PC-3 (cell line): ENCODE results near the gene NLN. TPM values are rescaled to one million over a fixed set of nuclear protein-coding genes. Genes with fewer than 3 reads are reported as not detected.
"Not testable (repeated sequence)": the region's sequence is repeated elsewhere in the genome, so short reads cannot be mapped to it uniquely, and the experiment has no call there.

Experiments used
- ATAC-seq: fragments of 200-7000 bp; cut with Tn5 transposase; 2 replicates; pipeline ENCODE4 v1.9.1; 2020; ENCODE audit warnings: mild to moderate bottlenecking, moderate library complexity
- BruUV-seq: library from RNA; stranded (reverse); fragments of 400-500 nt; replicated peaks from 2 replicates; lab custom pipeline; 2021; lab: Mats Ljungman, UMichigan
- CTCF ChIA-PET: fragments of 300-600 bp; sonication (Branson Sonifier 250); formaldehyde crosslinking; loops from one replicate; lab custom pipeline; 2022; ENCODE audit warnings: antibody characterized with exemption; lab: Charles Lee
- POLR2A ChIA-PET: fragments of 300-600 bp; sonication (Branson Sonifier 250); formaldehyde crosslinking; loops from one replicate; lab custom pipeline; 2022; ENCODE audit warnings: antibody characterized with exemption; ENCODE audit not compliant: unreplicated experiment; lab: Charles Lee
- DNase-seq: peaks from one replicate; pipeline ENCODE4 v3.0.0-alpha.2; 2015
- H2AFZ ChIP-seq: fragments of 300-600 bp; sonication (generic); 2 replicates; pipeline ENCODE4 v1.6.0; 2016; ENCODE audit warnings: antibody characterized with exemption, low read length
- H3F3A ChIP-seq: fragments of 300-600 bp; sonication (generic); one replicate; pipeline ENCODE4 v1.6.0; 2017; ENCODE audit warnings: antibody characterized with exemption, low read length, control low read depth, mild to moderate bottlenecking; ENCODE audit not compliant: unreplicated experiment
- H3K27ac ChIP-seq: fragments of 300-600 bp; sonication (generic); 2 replicates; pipeline ENCODE4 v1.5.1; 2016; ENCODE audit warnings: mild to moderate bottlenecking, low read length
- H3K27me3 ChIP-seq: fragments of 300-600 bp; sonication (generic); 2 replicates; pipeline ENCODE4 v1.6.1; 2016; ENCODE audit warnings: low read length, mixed read lengths
- H3K36me3 ChIP-seq: fragments of 300-600 bp; sonication (generic); 2 replicates; pipeline ENCODE4 v1.6.1; 2016; ENCODE audit warnings: low read depth, mixed run types, low read length, mixed read lengths
- H3K4me1 ChIP-seq: fragments of 300-600 bp; sonication (generic); 2 replicates; pipeline ENCODE4 v1.5.1; 2016; ENCODE audit warnings: low read length; ENCODE audit not compliant: insufficient read depth
- H3K4me2 ChIP-seq: fragments of 300-600 bp; sonication (generic); 2 replicates; pipeline ENCODE4 v1.6.0; 2016; ENCODE audit warnings: low read length
- H3K4me3 ChIP-seq: fragments of 300-600 bp; sonication (generic); 2 replicates; pipeline ENCODE4 v1.5.1; 2016; ENCODE audit warnings: mild to moderate bottlenecking, low read length, mixed read lengths
- H3K79me2 ChIP-seq: fragments of 300-600 bp; sonication (generic); 2 replicates; pipeline ENCODE4 v1.6.1; 2017; ENCODE audit warnings: low read length, mixed read lengths
- H3K9ac ChIP-seq: fragments of 300-600 bp; sonication (generic); 2 replicates; pipeline ENCODE4 v1.6.0; 2016; ENCODE audit warnings: mild to moderate bottlenecking, low read length
- H3K9me2 ChIP-seq: fragments of 300-600 bp; sonication (generic); replicated peaks from 2 replicates; pipeline ENCODE4 v1.6.1; 2016; ENCODE audit warnings: mixed run types, low read length, mixed read lengths
- H3K9me3 ChIP-seq: fragments of 300-600 bp; sonication (generic); 2 replicates; pipeline ENCODE4 v1.6.1; 2016; ENCODE audit warnings: low read length, mixed read lengths
- H4K20me1 ChIP-seq: fragments of 300-600 bp; sonication (generic); 2 replicates; pipeline ENCODE4 v1.6.1; 2016; ENCODE audit warnings: low read length, mixed read lengths
- EZH2 ChIP-seq: fragments of 300-600 bp; sonication (generic); IDR thresholded peaks from one replicate; pipeline ENCODE4 v1.6.1; 2017; ENCODE audit warnings: antibody characterized with exemption, mild to moderate bottlenecking, low read length; ENCODE audit not compliant: unreplicated experiment
- EZH2phosphoT487 ChIP-seq: fragments of 300-600 bp; sonication (generic); IDR thresholded peaks from 2 replicates; pipeline ENCODE4 v1.6.1; 2018; ENCODE audit warnings: mild to moderate bottlenecking, antibody characterized with exemption, low read length, borderline replicate concordance
- intact Hi-C: fragments of 100-400 bp; cut with micrococcal nuclease; formaldehyde crosslinking; loops from 2 replicates; pipeline ENCODE4 v1.9.0; 2023
- total RNA-seq: library from RNA; depleted of rRNA; stranded (reverse); fragments of >200 nt; gene quantifications from 2 replicates; pipeline ENCODE4 v1.2.3, GENCODE V29; 2014
- TF ChIP-seq, protein P1 (sequence below): fragments of 300-600 bp; sonication (generic); conservative IDR thresholded peaks from 2 replicates; pipeline ENCODE4 v1.5.1; 2017; ENCODE audit warnings: antibody characterized with exemption, low read depth, mild to moderate bottlenecking, low read length

NLN gene
- total RNA-seq, 1 experiment from 2014 or later: 13.6 TPM

DNA sequence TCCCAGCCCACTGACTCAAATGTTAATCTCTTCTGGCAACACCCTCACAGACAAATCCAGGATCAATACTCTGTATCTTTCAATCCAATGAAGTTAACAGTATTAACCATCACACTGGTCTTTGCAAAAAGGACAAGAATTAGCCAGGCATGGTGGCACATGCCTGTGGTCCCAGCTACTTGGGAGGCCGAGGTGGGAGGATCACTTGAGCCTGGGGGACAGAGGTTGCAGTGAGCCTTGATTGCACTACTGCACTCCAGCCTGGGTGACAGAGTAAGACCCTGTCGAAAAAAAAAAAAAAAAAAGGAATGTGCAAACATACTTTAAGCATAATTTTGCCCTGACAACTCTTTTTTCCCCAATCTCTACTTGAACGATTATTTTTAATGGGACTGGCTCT is 146.5 kb downstream of the NLN start:
- ChIA-PET POLR2A (no interaction called here), CTCF (no interaction called here)
- no peak overlapping the region for H3K4me2 ChIP-seq
- H3K4me1 ChIP-seq: peaks cover 14% of the 10 kb centered on the region
- no peak for ATAC-seq
- no peak overlapping the region for H3K27ac ChIP-seq
- no peaks in the 10 kb centered on the region for H4K20me1 ChIP-seq
- H3K79me2 ChIP-seq: no peaks in the 10 kb centered on the region
- no peaks in the 10 kb centered on the region for H3K9me2 ChIP-seq
- no peaks in the 10 kb centered on the region for H3F3A ChIP-seq
- BruUV-seq: no TSS peak
- DNase-seq: no peak
- TF ChIP-seq EZH2phosphoT487 (no peak), EZH2 (no peak)
- TF ChIP-seq, protein P1, sequence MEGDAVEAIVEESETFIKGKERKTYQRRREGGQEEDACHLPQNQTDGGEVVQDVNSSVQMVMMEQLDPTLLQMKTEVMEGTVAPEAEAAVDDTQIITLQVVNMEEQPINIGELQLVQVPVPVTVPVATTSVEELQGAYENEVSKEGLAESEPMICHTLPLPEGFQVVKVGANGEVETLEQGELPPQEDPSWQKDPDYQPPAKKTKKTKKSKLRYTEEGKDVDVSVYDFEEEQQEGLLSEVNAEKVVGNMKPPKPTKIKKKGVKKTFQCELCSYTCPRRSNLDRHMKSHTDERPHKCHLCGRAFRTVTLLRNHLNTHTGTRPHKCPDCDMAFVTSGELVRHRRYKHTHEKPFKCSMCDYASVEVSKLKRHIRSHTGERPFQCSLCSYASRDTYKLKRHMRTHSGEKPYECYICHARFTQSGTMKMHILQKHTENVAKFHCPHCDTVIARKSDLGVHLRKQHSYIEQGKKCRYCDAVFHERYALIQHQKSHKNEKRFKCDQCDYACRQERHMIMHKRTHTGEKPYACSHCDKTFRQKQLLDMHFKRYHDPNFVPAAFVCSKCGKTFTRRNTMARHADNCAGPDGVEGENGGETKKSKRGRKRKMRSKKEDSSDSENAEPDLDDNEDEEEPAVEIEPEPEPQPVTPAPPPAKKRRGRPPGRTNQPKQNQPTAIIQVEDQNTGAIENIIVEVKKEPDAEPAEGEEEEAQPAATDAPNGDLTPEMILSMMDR: no peak
- H3K9me3 ChIP-seq: no peaks in the 10 kb centered on the region
- intact Hi-C loops: no loop called here
- H2AFZ ChIP-seq: no peak overlapping the region
- H3K4me3 ChIP-seq: no peak overlapping the region
- no peaks in the 10 kb centered on the region for H3K36me3 ChIP-seq
- H3K9ac ChIP-seq: no peak overlapping the region
- no peaks in the 10 kb centered on the region for H3K27me3 ChIP-seq

DNA sequence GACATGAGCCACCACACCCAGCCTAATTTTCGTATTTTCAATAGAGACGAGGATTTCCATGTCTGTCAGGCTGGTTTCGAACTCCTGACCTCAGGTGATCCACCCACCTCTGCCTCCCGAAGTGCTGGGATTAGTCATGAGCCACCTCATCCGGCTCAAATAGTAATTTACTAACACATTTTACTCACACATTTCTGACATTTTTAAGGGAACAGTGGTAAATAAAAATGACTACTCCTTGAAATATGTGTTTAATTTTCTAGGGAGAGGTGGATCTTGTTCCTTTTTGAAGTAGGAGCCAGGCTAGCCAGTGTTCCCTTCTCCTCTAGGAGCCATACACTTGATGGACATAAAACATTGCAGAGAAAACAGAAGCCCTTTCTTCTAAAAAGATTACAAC is 149.2 kb downstream of the NLN start:
- Histone ChIP-seq H3K36me3 (no peaks in the 10 kb centered on the region), H2AFZ (no peak overlapping the region), H3K9ac (no peak overlapping the region), H3K4me2 (no peak overlapping the region), H3K9me2 (no peaks in the 10 kb centered on the region), H3F3A (no peaks in the 10 kb centered on the region), H3K79me2 (no peaks in the 10 kb centered on the region), H3K4me3 (no peak overlapping the region), H3K4me1 (peaks cover 18% of the 10 kb centered on the region), H3K27me3 (no peaks in the 10 kb centered on the region), H4K20me1 (no peaks in the 10 kb centered on the region), H3K9me3 (no peaks in the 10 kb centered on the region), H3K27ac (peak overlapping the region; percentile 44; the same call in 1 of the 2 replicates)
- DNase-seq (peak; percentile 63), ATAC-seq (peak; percentile 63)
- CTCF ChIA-PET: no interaction called here
- POLR2A ChIA-PET: no interaction called here
- TF ChIP-seq EZH2: no peak
- TF ChIP-seq EZH2phosphoT487: no peak
- TF ChIP-seq, protein P1: no peak
- BruUV-seq: no TSS peak
- intact Hi-C loops: loop anchor here (5.0 kb wide), 1 partner anchor 56 kb away; the partner anchor contains the start of gene ERBIN

DNA sequence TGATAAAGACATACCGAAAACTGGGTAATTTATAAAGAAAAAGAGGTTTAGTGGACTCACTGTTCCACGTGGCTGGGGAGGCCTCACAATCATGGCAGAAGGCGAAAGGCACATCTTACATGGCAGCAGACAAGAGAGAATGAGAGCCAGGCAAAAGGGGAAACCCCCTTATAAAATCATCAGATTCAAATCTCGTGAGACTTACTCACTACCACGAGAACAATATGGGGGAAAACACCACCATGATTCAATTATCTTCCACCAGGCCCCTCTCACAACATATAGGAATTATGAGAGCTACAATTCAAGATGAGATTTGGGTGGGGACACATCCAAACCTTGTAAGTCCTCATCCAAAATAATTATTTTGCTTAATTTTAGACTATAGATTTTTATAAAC is 149.8 kb downstream of the NLN start:
- Histone ChIP-seq H3K27ac (peak overlapping the region; percentile 44; the same call in 1 of the 2 replicates), H3K4me1 (peaks cover 18% of the 10 kb centered on the region)
- H3K27me3 ChIP-seq, H3K9me2 ChIP-seq, POLR2A ChIA-PET, H3K9ac ChIP-seq, BruUV-seq, H3K4me2 ChIP-seq, CTCF ChIA-PET, H3K9me3 ChIP-seq, H2AFZ ChIP-seq, DNase-seq, H3K4me3 ChIP-seq, H3F3A ChIP-seq, H3K79me2 ChIP-seq, H4K20me1 ChIP-seq, ATAC-seq, H3K36me3 ChIP-seq: not testable (repeated sequence)
- intact Hi-C loops: loop anchor here (5.0 kb wide), 1 partner anchor 56 kb away; the partner anchor contains the start of gene ERBIN
